Skeletal muscle satellite cell (primary cell): Measurements from ENCODE around the gene PRDM10.
A peak's percentile ranks its signal among the peaks of the same experiment; 100 is the strongest.
"Not testable (repeated sequence)": the region's sequence is repeated elsewhere in the genome, so short reads cannot be mapped to it uniquely, and the experiment has no call there.

Source experiments
- H3K27me3 ChIP-seq: 2 replicates; pipeline ENCODE4 v1.7.0; 2013; ENCODE audit warnings: low read length; ENCODE audit not compliant: control insufficient read depth, insufficient read depth
- H3K36me3 ChIP-seq: 2 replicates; pipeline ENCODE4 v1.7.0; 2013; ENCODE audit warnings: mild to moderate bottlenecking, control low read depth, low read length; ENCODE audit not compliant: insufficient read depth
- H3K4me1 ChIP-seq: 2 replicates; pipeline ENCODE4 v1.7.0; 2013; ENCODE audit warnings: low read length; ENCODE audit not compliant: control insufficient read depth, insufficient read depth
- H3K4me2 ChIP-seq: 2 replicates; pipeline ENCODE4 v1.7.0; 2013; ENCODE audit warnings: mild to moderate bottlenecking, low read length
- H3K4me3 ChIP-seq: 2 replicates; pipeline ENCODE4 v1.7.0; 2013; ENCODE audit warnings: low read length
- H3K9ac ChIP-seq: 2 replicates; pipeline ENCODE4 v1.7.0; 2013; ENCODE audit warnings: mild to moderate bottlenecking, low read depth, low read length, moderate library complexity
- H3K9me3 ChIP-seq: replicated peaks from 2 replicates; pipeline ENCODE4 v1.7.0; 2013; ENCODE audit warnings: mild to moderate bottlenecking, control low read depth, low read length

The PRDM10 gene

DNA sequence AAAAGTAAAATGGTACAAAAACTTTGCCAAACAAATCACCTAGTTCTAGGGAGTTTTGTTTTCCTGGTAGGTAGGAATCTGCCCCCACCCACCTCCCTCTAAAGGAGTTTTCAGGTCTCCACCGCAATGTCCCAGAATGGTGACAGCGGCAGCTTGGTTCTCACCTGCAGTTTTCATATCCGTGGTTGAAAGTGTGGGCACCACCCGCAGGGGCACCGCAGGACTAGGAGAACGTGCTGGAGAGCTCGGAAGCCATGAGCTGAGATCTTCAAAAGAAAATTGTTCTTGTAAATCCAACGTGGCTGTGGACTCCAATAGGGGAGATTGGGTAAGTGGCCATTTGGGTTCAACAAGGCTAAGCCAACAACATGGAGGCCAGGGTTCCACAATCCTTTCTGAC, 118.1 kb downstream of the PRDM10 start:
- no peaks in the 10 kb centered on the region for H3K4me1 ChIP-seq
- no peak overlapping the region for H3K4me2 ChIP-seq
- no peaks in the 10 kb centered on the region for H3K27me3 ChIP-seq
- no peak overlapping the region for H3K9ac ChIP-seq
- H3K9me3 ChIP-seq, result no peaks in the 10 kb centered on the region
- H3K36me3 ChIP-seq, result peaks cover 85% of the 10 kb centered on the region
- no peak overlapping the region for H3K4me3 ChIP-seq

DNA sequence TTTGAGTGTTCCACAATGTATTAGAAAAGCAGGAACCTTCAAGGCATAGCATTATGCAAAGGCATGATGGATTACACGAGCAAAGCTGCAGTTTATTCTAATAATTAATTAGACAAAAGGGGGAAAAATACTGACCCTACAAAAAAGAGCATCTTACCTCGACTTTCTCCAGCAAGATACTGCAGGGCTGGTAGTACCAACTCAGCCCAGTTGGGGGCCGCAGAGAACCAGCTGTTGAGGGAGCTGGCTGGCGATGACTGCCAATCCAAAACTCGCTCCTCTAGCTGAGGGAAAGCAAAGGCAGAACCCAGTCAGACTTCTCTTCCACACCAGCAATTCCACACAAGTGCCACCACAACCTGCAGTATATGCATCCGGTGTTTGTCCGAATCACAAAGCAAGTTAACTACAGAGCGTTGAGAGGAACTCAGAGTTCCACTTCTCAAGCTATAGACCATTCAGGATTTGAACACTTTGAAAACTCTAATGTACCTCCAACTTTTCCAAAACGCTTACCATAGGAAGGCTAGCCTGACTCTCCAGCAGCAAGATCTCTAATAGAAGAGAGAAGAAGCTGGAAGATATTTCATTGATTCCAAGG, 121.0 kb downstream of the PRDM10 start:
- no peak overlapping the region for H3K4me2 ChIP-seq
- no peak overlapping the region for H3K4me3 ChIP-seq
- no peaks in the 10 kb centered on the region for H3K27me3 ChIP-seq

DNA sequence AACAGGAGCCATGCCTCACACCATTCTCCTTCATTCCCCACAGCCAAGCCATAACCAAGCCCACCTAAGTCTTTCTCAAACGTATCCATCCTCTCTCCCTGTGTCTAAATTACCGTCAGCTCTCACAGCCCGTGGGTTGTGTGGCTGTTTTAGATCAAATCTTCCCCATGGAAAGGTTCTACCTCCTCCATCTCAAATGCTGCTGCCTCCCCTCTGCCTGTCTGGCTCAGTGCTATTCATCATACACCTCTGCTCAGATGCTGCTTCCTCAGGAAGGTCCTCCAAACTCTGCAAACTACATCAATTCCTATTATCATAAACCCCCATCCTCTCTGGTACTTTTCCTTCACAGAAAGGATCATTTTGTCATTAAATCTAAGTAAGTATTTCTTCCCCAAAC, 122.3 kb downstream of the PRDM10 start:
- no peak overlapping the region for H3K4me2 ChIP-seq

More for the DNA sequence above, 121.0 kb downstream of the PRDM10 start:
- H3K4me1 ChIP-seq, result no peaks in the 10 kb centered on the region
- no peak overlapping the region for H3K9ac ChIP-seq
- H3K9me3 ChIP-seq, result no peaks in the 10 kb centered on the region
- peaks cover 90% of the 10 kb centered on the region for H3K36me3 ChIP-seq

DNA sequence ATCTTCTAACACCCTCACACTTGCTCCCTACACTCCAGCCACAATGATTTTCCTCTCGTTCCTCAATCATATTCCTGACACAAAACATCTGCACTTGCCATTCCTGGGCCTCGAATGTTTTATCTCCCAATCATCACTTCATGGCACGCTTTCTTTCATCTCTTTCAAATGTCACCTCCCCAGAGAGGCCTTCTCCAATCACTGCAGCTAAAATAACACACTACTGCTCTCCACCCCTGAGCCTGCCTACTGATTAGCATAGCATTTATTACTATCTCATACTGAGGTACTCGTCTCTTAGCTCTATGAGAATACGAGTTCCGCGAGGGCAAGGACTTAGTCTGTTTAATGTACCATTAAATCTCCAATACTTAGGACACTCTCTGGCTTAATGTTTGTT, 130.7 kb downstream of the PRDM10 start:
- no peaks in the 10 kb centered on the region for H3K4me1 ChIP-seq

More for the DNA sequence above, 122.3 kb downstream of the PRDM10 start:
- Histone ChIP-seq H3K9ac (no peak overlapping the region), H3K36me3 (peaks cover 87% of the 10 kb centered on the region), H3K27me3 (no peaks in the 10 kb centered on the region), H3K4me1 (no peaks in the 10 kb centered on the region), H3K4me3 (no peak overlapping the region), H3K9me3 (no peaks in the 10 kb centered on the region)

DNA sequence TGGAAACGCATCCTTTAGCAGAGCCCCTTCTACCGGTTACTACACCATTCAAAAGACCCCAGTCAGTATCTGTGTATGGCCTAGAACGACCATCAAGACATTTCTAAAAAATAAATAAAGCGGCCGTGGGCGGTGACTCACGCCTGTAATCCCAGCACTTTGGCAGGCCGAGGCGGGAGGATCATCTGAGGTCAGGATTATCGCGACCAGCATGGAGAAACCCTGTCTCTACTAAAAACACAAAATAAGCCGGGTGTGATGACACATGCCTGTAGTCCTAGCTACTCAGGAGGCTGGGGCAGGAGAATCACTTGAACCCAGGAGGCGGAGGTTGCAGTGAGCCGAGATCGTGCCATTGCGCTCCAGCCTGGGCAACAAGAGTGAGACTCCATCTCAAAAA, 134.0 kb downstream of the PRDM10 start:
- H3K36me3 ChIP-seq, result peaks cover 85% of the 10 kb centered on the region
- H3K4me1 ChIP-seq, H3K27me3 ChIP-seq, H3K9me3 ChIP-seq, H3K4me3 ChIP-seq, H3K9ac ChIP-seq, H3K4me2 ChIP-seq: not testable (repeated sequence)

More for the DNA sequence above, 130.7 kb downstream of the PRDM10 start:
- H3K9ac ChIP-seq, result no peak overlapping the region
- no peak overlapping the region for H3K4me3 ChIP-seq
- peaks cover 80% of the 10 kb centered on the region for H3K36me3 ChIP-seq
- H3K27me3 ChIP-seq, result no peaks in the 10 kb centered on the region
- no peak overlapping the region for H3K4me2 ChIP-seq
- H3K9me3 ChIP-seq, result no peaks in the 10 kb centered on the region

DNA sequence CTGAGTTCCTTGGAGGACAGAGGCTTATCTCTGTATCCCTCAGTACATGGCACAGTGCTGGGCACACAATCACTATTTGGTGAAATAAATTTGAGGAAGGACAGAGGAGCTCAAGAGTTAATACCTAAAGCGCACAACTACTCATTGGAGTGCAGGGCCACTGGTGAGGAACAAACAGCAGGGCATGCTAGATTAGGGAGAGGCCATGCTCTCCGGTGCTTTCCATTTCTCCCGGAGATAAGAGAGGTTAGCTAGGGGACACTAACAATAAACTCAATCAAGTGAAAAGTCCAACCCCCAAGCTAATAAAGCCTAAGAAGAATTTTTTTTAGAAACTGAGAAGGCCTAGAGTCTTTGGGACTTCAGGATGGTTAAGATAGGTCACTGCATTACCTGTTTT, 136.3 kb downstream of the PRDM10 start:
- H3K4me2 ChIP-seq, result no peak overlapping the region
- H3K4me1 ChIP-seq, result peaks cover 10% of the 10 kb centered on the region
- no peaks in the 10 kb centered on the region for H3K27me3 ChIP-seq
- H3K4me3 ChIP-seq, result no peak overlapping the region
- peaks cover 70% of the 10 kb centered on the region for H3K36me3 ChIP-seq
- no peaks in the 10 kb centered on the region for H3K9me3 ChIP-seq
- no peak overlapping the region for H3K9ac ChIP-seq

DNA sequence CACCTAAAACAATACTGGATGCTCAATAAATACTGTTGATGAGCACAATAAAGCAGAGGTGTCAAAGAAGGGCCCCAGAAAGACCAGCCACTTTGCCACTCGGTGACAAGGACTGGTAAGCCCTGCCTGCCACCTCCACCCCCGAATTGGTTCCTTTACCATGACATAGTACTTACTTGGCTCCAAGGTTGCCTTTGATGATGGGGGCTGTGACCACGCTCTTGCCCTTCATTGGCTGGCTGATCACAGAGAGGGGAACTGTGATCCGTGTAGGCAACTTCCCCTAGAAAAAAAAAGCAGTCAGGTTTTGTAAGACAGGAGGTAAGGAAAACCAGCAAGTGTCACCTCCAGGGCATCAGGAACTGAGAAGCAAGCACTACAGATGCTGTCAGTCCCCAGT, 136.9 kb downstream of the PRDM10 start:
- H3K9me3 ChIP-seq, result no peaks in the 10 kb centered on the region
- peaks cover 13% of the 10 kb centered on the region for H3K4me1 ChIP-seq
- no peak overlapping the region for H3K9ac ChIP-seq
- no peaks in the 10 kb centered on the region for H3K27me3 ChIP-seq
- no peak overlapping the region for H3K4me2 ChIP-seq
- H3K4me3 ChIP-seq, result no peak overlapping the region
- H3K36me3 ChIP-seq, result peaks cover 68% of the 10 kb centered on the region

DNA sequence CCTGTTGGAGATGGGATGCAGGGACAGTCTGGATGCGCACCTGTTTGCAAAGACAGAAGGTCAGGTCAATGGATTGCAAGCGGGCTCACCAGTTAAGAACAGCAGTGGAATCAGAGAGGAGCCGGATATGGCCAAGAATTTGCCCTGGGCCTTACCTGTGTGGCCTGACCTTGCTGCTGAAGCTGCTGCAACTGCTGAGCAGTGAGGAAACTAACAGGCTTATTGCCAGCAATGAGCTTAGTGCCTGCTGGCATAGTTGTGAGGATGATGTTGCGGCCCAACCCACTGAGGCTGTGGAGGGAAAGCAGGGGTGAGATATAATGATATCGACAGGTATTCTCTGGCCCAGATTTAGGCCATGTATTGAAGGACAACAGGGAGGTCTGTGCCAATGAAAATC, 137.8 kb downstream of the PRDM10 start:
- H3K36me3 ChIP-seq, result peaks cover 63% of the 10 kb centered on the region

DNA sequence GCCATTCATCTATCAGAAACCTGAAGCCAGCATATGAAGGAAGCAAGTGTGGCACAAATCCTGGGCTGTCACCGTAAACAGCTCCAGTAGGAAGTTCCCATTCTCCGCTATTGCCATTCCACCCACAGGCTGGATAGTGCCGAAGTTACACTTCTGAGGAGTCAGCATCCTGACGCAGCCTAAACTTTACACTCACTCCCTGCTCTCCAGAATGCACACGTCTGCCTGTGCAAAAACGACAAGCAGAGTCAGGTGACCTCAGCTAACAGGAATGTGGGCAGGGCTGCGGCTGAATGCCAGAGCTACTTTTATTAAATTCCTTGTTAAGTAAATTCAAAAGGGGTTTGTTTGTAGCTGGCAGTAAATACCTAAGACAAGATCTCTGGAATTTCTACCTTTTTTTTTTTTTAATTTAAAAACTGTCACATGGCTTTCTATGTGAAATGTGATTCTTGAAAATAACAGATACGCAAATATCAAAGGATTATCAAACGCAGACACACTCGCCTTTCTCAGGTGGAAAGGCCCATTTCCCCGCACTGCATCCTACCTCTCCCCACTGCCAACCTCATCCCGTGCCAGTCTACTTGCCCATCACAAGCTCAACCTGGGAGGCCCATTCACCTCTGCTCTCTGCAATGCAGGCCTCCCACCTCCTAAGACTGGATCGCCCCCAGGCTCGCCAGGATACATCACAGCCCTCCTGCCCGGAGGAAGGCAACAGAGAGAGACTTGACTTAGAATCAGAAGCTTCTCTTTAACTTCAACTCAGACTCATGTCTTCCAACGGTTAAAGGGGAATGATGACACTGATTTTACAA, 140.7 kb downstream of the PRDM10 start:
- Histone ChIP-seq H3K4me3 (peak overlapping the region; percentile 11), H3K36me3 (peaks cover 51% of the 10 kb centered on the region), H3K9me3 (no peaks in the 10 kb centered on the region), H3K9ac (peak overlapping the region; percentile 50), H3K4me1 (peaks cover 13% of the 10 kb centered on the region), H3K4me2 (peak overlapping the region; percentile 63), H3K27me3 (no peaks in the 10 kb centered on the region)

More for the DNA sequence above, 137.8 kb downstream of the PRDM10 start:
- Histone ChIP-seq H3K4me2 (no peak overlapping the region), H3K4me3 (no peak overlapping the region), H3K4me1 (peaks cover 13% of the 10 kb centered on the region), H3K9ac (no peak overlapping the region), H3K9me3 (no peaks in the 10 kb centered on the region), H3K27me3 (no peaks in the 10 kb centered on the region)

DNA sequence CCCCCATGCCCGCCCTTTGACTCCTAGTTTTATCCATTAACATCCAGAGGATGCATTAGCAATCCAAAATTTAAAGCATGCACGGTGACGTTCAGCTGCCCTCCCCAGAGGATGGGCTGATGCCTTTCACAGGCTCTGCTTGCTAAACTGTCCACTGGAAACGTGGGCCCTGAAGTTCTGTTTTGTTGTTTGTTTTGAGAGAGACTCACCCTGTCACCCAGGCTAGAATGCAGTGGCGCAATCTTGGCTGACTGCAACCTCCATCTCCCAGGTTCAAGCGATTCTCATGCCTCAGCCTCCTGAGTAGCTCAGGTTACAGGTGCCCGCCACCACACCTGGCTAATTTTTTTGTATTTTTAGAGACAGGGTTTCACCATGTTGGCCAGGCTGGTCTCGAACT, 146.6 kb downstream of the PRDM10 start:
- H3K4me3 ChIP-seq, result no peak overlapping the region
- no peaks in the 10 kb centered on the region for H3K9me3 ChIP-seq
- H3K36me3 ChIP-seq, result peaks cover 13% of the 10 kb centered on the region
- H3K4me1 ChIP-seq, result peaks cover 14% of the 10 kb centered on the region
- peaks cover 16% of the 10 kb centered on the region for H3K27me3 ChIP-seq
- no peak overlapping the region for H3K9ac ChIP-seq
- H3K4me2 ChIP-seq, result no peak overlapping the region

DNA sequence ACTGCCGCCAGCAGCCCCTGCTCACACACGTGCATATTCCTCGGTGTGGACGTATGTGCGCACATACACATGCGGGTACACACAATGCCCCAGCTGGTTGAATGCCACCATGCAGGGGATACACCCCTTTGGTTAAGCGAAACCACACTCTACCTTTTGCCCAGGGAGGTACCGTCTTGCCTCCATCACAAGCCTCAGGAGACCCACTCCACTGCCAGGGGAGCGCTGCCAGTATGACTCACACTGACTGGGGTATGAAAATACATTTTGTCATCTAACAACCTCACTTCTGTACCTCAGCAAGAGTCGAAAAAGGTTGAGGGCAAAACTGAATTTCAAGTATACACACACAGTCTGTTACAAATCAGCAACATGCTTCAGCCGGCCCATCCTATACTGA, 147.5 kb downstream of the PRDM10 start:
- H3K9me3 ChIP-seq, result no peaks in the 10 kb centered on the region
- H3K36me3 ChIP-seq, result peaks cover 8% of the 10 kb centered on the region
- H3K4me3 ChIP-seq, result no peak overlapping the region
- H3K4me2 ChIP-seq, result no peak overlapping the region
- H3K9ac ChIP-seq, result no peak overlapping the region
- peaks cover 22% of the 10 kb centered on the region for H3K27me3 ChIP-seq
- peaks cover 14% of the 10 kb centered on the region for H3K4me1 ChIP-seq
